Fibroblast of the aortic adventitia (primary cell): ENCODE measurements around the gene MAP3K12. TPM values are rescaled to one million over a fixed set of nuclear protein-coding genes. Genes with fewer than 3 reads are reported as not detected.

Source experiments
- DNase-seq: peaks from one replicate; pipeline ENCODE4 v3.0.0-alpha.2; 2010; ENCODE audit warnings: low read depth
- H3K4me3 ChIP-seq: 2 replicates; pipeline ENCODE4 v1.5.1; 2011; ENCODE audit warnings: low read depth, mild to moderate bottlenecking, control low read depth, low read length, moderate library complexity
- CTCF ChIP-seq: IDR thresholded peaks from 2 replicates; pipeline ENCODE4 v1.5.1; 2011; ENCODE audit warnings: mild to moderate bottlenecking, low read length, control low read depth, inconsistent platforms; ENCODE audit not compliant: insufficient read depth
- total RNA-seq: library from RNA; depleted of rRNA; stranded (reverse); fragments of >200 nt; gene quantifications from 2 replicates; pipeline ENCODE4 v1.2.3, GENCODE V29; 2012; ENCODE audit warnings: low replicate concordance

MAP3K12 gene
- total RNA-seq, 1 donor, result 32.1 TPM

- no peak for DNase-seq
- TF ChIP-seq CTCF, result no peak
- no peak overlapping the region for H3K4me3 ChIP-seq
These were observed 34.2 kb upstream of the MAP3K12 start for GRCh38 chr12:53533471-53533870.

- H3K4me3 ChIP-seq, result no peak overlapping the region
- peak; percentile 24 for DNase-seq
- no peak for TF ChIP-seq CTCF
These were observed 33.5 kb upstream of the MAP3K12 start for GRCh38 chr12:53532524-53533445.

GRCh38 chr12:53532021-53532420 lies 32.8 kb upstream of the MAP3K12 start:
- TF ChIP-seq CTCF, result no peak
- H3K4me3 ChIP-seq, result no peak overlapping the region
- DNase-seq, result no peak

- DNase-seq, result peak; percentile 13
- no peak for TF ChIP-seq CTCF
- H3K4me3 ChIP-seq, result no peak overlapping the region
These were observed 31.7 kb upstream of the MAP3K12 start for GRCh38 chr12:53530920-53531319.

- no peak overlapping the region for H3K4me3 ChIP-seq
- TF ChIP-seq CTCF, result no peak
- no peak for DNase-seq
These were observed 30.8 kb upstream of the MAP3K12 start for GRCh38 chr12:53530061-53530460.

GRCh38 chr12:53524476-53524875 lies 25.2 kb upstream of the MAP3K12 start:
- H3K4me3 ChIP-seq, result no peak overlapping the region
- DNase-seq, result no peak
- no peak for TF ChIP-seq CTCF
